ENCODE data around the gene GAPVD1. TPM values are rescaled to one million over a fixed set of nuclear protein-coding genes. Genes with fewer than 3 reads are reported as not detected.

The GAPVD1 gene
- total RNA-seq, 2 experiments from 2014 or later, result 49.7 to 49.8 TPM

GRCh38 chr9:125254231-125254630, 7.4 kb upstream of the GAPVD1 start:
- no peak for TF ChIP-seq CTCF (IDR thresholded peaks at IDR 0.05)
- intact Hi-C loops (cut with micrococcal nuclease), result no loop called here
- no peaks in the 10 kb centered on the region for H3K4me1 Mint-ChIP-seq (ENCODE audit: low read depth)
- H3K9me3 Mint-ChIP-seq, result no peaks in the 10 kb centered on the region
- no peak for ATAC-seq
- ChIA-PET CTCF (no interaction called here), POLR2A (interaction anchor here (1.5 to 16.0 kb wide), 2 partner anchors 9 to 14 kb away, joined by 3 to 151 read pairs; partner anchors contain the start of gene HSPA5)
- DNase-seq, result no peak
- no peaks in the 10 kb centered on the region for H3K27me3 Mint-ChIP-seq
- no peaks in the 10 kb centered on the region for H3K36me3 Mint-ChIP-seq (ENCODE audit: low read depth)
- H3K4me3 Mint-ChIP-seq, result no peak overlapping the region
- H3K27ac Mint-ChIP-seq, result no peak overlapping the region

- H3K36me3 Mint-ChIP-seq (ENCODE audit: low read depth), result no peaks in the 10 kb centered on the region
- ATAC-seq, result peak; percentile 56
- H3K4me1 Mint-ChIP-seq (ENCODE audit: low read depth), result peaks cover 5% of the 10 kb centered on the region
- ChIA-PET CTCF (interaction anchor here (0.7 to 1.7 kb wide), 11 partner anchors 11 to 122 kb away, joined by 3 to 7 read pairs (median 4); no protein-coding TSS in a partner anchor), POLR2A (interaction anchor here (1.5 to 16.0 kb wide), 2 partner anchors 8 to 16 kb away, joined by 3 to 151 read pairs; partner anchors contain the start of gene HSPA5)
- H3K9me3 Mint-ChIP-seq, result no peaks in the 10 kb centered on the region
- no peak for TF ChIP-seq CTCF (IDR thresholded peaks at IDR 0.05)
- no peak overlapping the region for H3K27ac Mint-ChIP-seq
- no peaks in the 10 kb centered on the region for H3K27me3 Mint-ChIP-seq
- H3K4me3 Mint-ChIP-seq, result no peak overlapping the region
- intact Hi-C loops (cut with micrococcal nuclease), result no loop called here
- DNase-seq, result peak; percentile 37
Measured at GRCh38 chr9:125255781-125256391, 5.7 kb upstream of the GAPVD1 start.

GRCh38 chr9:125258160-125258785, 3.4 kb upstream of the GAPVD1 start:
- no peak for TF ChIP-seq CTCF (IDR thresholded peaks at IDR 0.05)
- Mint-ChIP-seq H3K27me3 (no peaks in the 10 kb centered on the region), H3K9me3 (no peaks in the 10 kb centered on the region), H3K4me1 (ENCODE audit: low read depth) (peaks cover 15% of the 10 kb centered on the region), H3K27ac (no peak overlapping the region), H3K36me3 (ENCODE audit: low read depth) (peaks cover 8% of the 10 kb centered on the region), H3K4me3 (no peak overlapping the region)
- intact Hi-C loops (cut with micrococcal nuclease), result no loop called here
- ChIA-PET POLR2A (interaction anchor here (16.0 kb wide), 1 partner anchor 18 kb away, joined by 151 read pairs; the partner anchor contains the start of gene HSPA5), CTCF (no interaction called here)
- ATAC-seq, result no peak
- no peak for DNase-seq

- ChIA-PET CTCF (no interaction called here), POLR2A (interaction anchor here (0.6 to 16.0 kb wide), 2 partner anchors 9 to 19 kb away, joined by 3 to 151 read pairs; partner anchors contain the start of gene HSPA5)
- H3K27me3 Mint-ChIP-seq, result no peaks in the 10 kb centered on the region
- ATAC-seq, result no peak
- intact Hi-C loops (cut with micrococcal nuclease), result no loop called here
- no peak overlapping the region for H3K27ac Mint-ChIP-seq
- DNase-seq, result no peak
- TF ChIP-seq CTCF (IDR thresholded peaks at IDR 0.05), result no peak
- no peak overlapping the region for H3K4me3 Mint-ChIP-seq
- no peaks in the 10 kb centered on the region for H3K9me3 Mint-ChIP-seq
- peaks cover 20% of the 10 kb centered on the region for H3K4me1 Mint-ChIP-seq (ENCODE audit: low read depth)
- peaks cover 12% of the 10 kb centered on the region for H3K36me3 Mint-ChIP-seq (ENCODE audit: low read depth)
Measured at GRCh38 chr9:125258832-125259534, 2.6 kb upstream of the GAPVD1 start.

All from activated CD8-positive, alpha-beta T cell treated with anti-CD3 and anti-CD28 coated beads for 36 hours (primary cell).